ENCODE measurements around the gene SEC14L5. TPM values are rescaled to one million over a fixed set of nuclear protein-coding genes. Genes with fewer than 3 reads are reported as not detected.

SEC14L5 gene
- total RNA-seq, 1 experiment from 2014 or later, result 0.27 TPM

GRCh38 chr16:4911970-4912386 lies 46.2 kb upstream of the SEC14L5 start:
- ChIA-PET CTCF (no interaction called here), POLR2A (no interaction called here), RAD21 (ENCODE audit: low non-redundant PET in 1 of 2, low total read pairs in 2 of 2, uncharacterized antibody in 2 of 2, unreplicated experiment in 2 of 2) (no interaction called here)
- H3K9me3 ChIP-seq (ENCODE audit: control insufficient read depth in 1 of 2, insufficient read depth in 1 of 2, low read depth in 1 of 2, low read length in 2 of 2), result no peaks in the 10 kb centered on the region
- H3K4me1 ChIP-seq (ENCODE audit: control insufficient read depth in 1 of 2, insufficient read depth in 2 of 2, low read length in 2 of 2), result peaks cover 23 to 40% of the 10 kb centered on the region in 2 experiments
- H4K20me1 ChIP-seq (ENCODE audit: insufficient read depth), result no peaks in the 10 kb centered on the region
- H3K4me3 ChIP-seq (replicated peaks in 1 of 2; ENCODE audit: low read depth in 1 of 2, low read length in 2 of 2), result no peak overlapping the region
- no peaks in the 10 kb centered on the region for H3K27me3 ChIP-seq (ENCODE audit: insufficient read depth, low read length)
- H3K9ac ChIP-seq (ENCODE audit: low read length), result no peak overlapping the region
- intact Hi-C loops (cut with micrococcal nuclease), result no loop called here
- H2AFZ ChIP-seq (ENCODE audit: low read depth, low read length, poor library complexity, severe bottlenecking), result no peak overlapping the region
- no TSS peak for BruUV-seq (replicated peaks)
- no peaks in the 10 kb centered on the region for H3K36me3 ChIP-seq (ENCODE audit: control insufficient read depth in 1 of 2, insufficient read depth in 2 of 2, low read length in 2 of 2)
- TF ChIP-seq JUND (IDR thresholded peaks at IDR 0.05), result no peak
- no peak for TF ChIP-seq ZFX (IDR thresholded peaks at IDR 0.05)
- TF ChIP-seq FOSL1 (IDR thresholded peaks at IDR 0.05; ENCODE audit: low read depth), result no peak
- no peak for TF ChIP-seq TCF7L2 (IDR thresholded peaks at IDR 0.05; ENCODE audit: borderline replicate concordance, extremely low read depth, insufficient read depth, insufficient read length)
- TF ChIP-seq ZBTB33 (IDR thresholded peaks at IDR 0.05; ENCODE audit: extremely low read depth, insufficient replicate concordance, low read length), result no peak
- no peak for TF ChIP-seq SRF (IDR thresholded peaks at IDR 0.05; ENCODE audit: low read depth)
- TF ChIP-seq EGR1 (IDR thresholded peaks at IDR 0.05; ENCODE audit: low read depth), result no peak
- no peak for TF ChIP-seq ELF1 (IDR thresholded peaks at IDR 0.05; ENCODE audit: borderline replicate concordance, low read depth)
- no peak for TF ChIP-seq POLR2A (IDR thresholded peaks at IDR 0.05; ENCODE audit: borderline replicate concordance, extremely low read depth, insufficient read depth, insufficient read length)
- no peak for TF ChIP-seq CBX3 (IDR thresholded peaks at IDR 0.05; ENCODE audit: low read depth)
- H3K79me2 ChIP-seq (ENCODE audit: insufficient read depth, low read length), result no peaks in the 10 kb centered on the region
- H3K9me2 ChIP-seq (ENCODE audit: insufficient read depth), result no peaks in the 10 kb centered on the region
- no peak for DNase-seq (ENCODE audit: low read depth, low spot score)
- ATAC-seq, result no peak
- no peak overlapping the region for H3K4me2 ChIP-seq (ENCODE audit: low read length)
- no peak overlapping the region for H3K27ac ChIP-seq (ENCODE audit: low read depth, low read length)
